RWPE2 (cell line): ENCODE results near the gene SLC8A2.
A peak's percentile ranks its signal among the peaks of the same experiment; 100 is the strongest.

ENCODE experiments used
- ATAC-seq: fragments of 200-7000 bp; cut with Tn5 transposase; 3 replicates; pipeline ENCODE4 v1.9.1; 2021; ENCODE audit warnings: low read depth
- DNase-seq: peaks from one replicate; pipeline ENCODE4 v3.0.0-alpha.2; 2020; ENCODE audit warnings: low spot score
- H3K27ac ChIP-seq: fragments of 450-650 bp; 2 replicates; pipeline ENCODE4 v1.5.1; 2017; ENCODE audit warnings: mild to moderate bottlenecking; ENCODE audit not compliant: poor library complexity, severe bottlenecking
- H3K27me3 ChIP-seq: fragments of 250-450 bp; sonication (Bioruptor Pico); 2 replicates; pipeline ENCODE4 v1.5.1; 2021; ENCODE audit warnings: mild to moderate bottlenecking, moderate library complexity; ENCODE audit not compliant: insufficient read depth, poor library complexity, severe bottlenecking
- H3K36me3 ChIP-seq: fragments of 250-450 bp; sonication (Bioruptor Pico); 2 replicates; pipeline ENCODE4 v1.5.1; 2020; ENCODE audit warnings: low read depth, mild to moderate bottlenecking, moderate library complexity
- H3K4me1 ChIP-seq: fragments of 250-450 bp; sonication (Bioruptor Pico); 2 replicates; pipeline ENCODE4 v1.5.1; 2021; ENCODE audit warnings: mild to moderate bottlenecking, moderate library complexity; ENCODE audit not compliant: insufficient read depth, poor library complexity, severe bottlenecking
- H3K4me3 ChIP-seq: fragments of 250-450 bp; sonication (Bioruptor Pico); 2 replicates; pipeline ENCODE4 v1.5.1; 2021; ENCODE audit warnings: mild to moderate bottlenecking, moderate library complexity; ENCODE audit not compliant: severe bottlenecking
- H3K9me3 ChIP-seq: fragments of 250-450 bp; sonication (Bioruptor Pico); 2 replicates; pipeline ENCODE4 v1.5.1; 2021; ENCODE audit warnings: mild to moderate bottlenecking, moderate library complexity; ENCODE audit not compliant: severe bottlenecking
- TF ChIP-seq, protein P1 (sequence below): fragments of 450-650 bp; IDR thresholded peaks from one replicate; pipeline ENCODE4 v1.5.1; 2017; ENCODE audit warnings: mild to moderate bottlenecking, moderate library complexity; ENCODE audit not compliant: poor library complexity, severe bottlenecking

The SLC8A2 gene

DNA sequence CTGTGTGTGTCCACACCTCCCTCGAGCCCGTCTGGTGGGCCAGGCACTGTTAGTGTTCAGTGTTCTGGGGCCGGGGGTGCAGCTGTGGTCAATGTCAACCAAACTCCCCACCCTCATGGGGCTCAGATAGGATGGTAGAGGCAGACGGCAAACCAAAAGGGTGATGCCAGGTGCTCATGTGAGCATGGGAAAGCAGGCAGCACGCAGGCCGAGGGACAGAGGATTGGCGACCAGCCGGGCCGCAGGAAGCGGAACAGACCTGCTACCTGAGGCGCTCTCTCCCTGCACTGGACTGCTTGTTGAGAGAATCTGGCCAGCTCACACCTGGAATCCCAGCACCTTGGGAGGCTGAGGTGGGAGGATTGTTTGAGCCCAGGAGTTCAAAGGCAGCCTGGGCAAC lies 93.4 kb downstream of the SLC8A2 start:
- no peaks in the 10 kb centered on the region for H3K27me3 ChIP-seq
- TF ChIP-seq, protein P1, sequence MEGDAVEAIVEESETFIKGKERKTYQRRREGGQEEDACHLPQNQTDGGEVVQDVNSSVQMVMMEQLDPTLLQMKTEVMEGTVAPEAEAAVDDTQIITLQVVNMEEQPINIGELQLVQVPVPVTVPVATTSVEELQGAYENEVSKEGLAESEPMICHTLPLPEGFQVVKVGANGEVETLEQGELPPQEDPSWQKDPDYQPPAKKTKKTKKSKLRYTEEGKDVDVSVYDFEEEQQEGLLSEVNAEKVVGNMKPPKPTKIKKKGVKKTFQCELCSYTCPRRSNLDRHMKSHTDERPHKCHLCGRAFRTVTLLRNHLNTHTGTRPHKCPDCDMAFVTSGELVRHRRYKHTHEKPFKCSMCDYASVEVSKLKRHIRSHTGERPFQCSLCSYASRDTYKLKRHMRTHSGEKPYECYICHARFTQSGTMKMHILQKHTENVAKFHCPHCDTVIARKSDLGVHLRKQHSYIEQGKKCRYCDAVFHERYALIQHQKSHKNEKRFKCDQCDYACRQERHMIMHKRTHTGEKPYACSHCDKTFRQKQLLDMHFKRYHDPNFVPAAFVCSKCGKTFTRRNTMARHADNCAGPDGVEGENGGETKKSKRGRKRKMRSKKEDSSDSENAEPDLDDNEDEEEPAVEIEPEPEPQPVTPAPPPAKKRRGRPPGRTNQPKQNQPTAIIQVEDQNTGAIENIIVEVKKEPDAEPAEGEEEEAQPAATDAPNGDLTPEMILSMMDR: no peak
- H3K4me3 ChIP-seq: no peak overlapping the region
- H3K9me3 ChIP-seq: no peaks in the 10 kb centered on the region
- no peak overlapping the region for H3K27ac ChIP-seq
- no peaks in the 10 kb centered on the region for H3K4me1 ChIP-seq
- H3K36me3 ChIP-seq: peaks cover 52% of the 10 kb centered on the region
- DNase-seq: peak; percentile 42
- no peak for ATAC-seq
